Neuron (in vitro differentiated cells): ENCODE results near the gene ACYP2.
"Not testable (repeated sequence)": the region's sequence is repeated elsewhere in the genome, so short reads cannot be mapped to it uniquely, and the experiment has no call there.

Experiments
- H2AFZ ChIP-seq: one replicate; pipeline ENCODE4 v1.6.1; 2013; ENCODE audit warnings: low read depth, mild to moderate bottlenecking, inconsistent platforms, low read length, moderate library complexity
- H3K27me3 ChIP-seq: one replicate; pipeline ENCODE4 v1.6.1; 2013; ENCODE audit warnings: low read length; ENCODE audit not compliant: insufficient read depth
- H3K36me3 ChIP-seq: one replicate; pipeline ENCODE4 v1.6.1; 2013; ENCODE audit warnings: low read length; ENCODE audit not compliant: insufficient read depth
- H3K4me1 ChIP-seq: one replicate; pipeline ENCODE4 v1.6.1; 2013; ENCODE audit warnings: low read length; ENCODE audit not compliant: insufficient read depth
- H3K4me3 ChIP-seq: 2 replicates; pipeline ENCODE4 v1.5.1; 2013; ENCODE audit warnings: mild to moderate bottlenecking, low read length, moderate library complexity
- H3K9me3 ChIP-seq: one replicate; pipeline ENCODE4 v1.6.1; 2013; ENCODE audit warnings: low read length

ACYP2 gene

DNA sequence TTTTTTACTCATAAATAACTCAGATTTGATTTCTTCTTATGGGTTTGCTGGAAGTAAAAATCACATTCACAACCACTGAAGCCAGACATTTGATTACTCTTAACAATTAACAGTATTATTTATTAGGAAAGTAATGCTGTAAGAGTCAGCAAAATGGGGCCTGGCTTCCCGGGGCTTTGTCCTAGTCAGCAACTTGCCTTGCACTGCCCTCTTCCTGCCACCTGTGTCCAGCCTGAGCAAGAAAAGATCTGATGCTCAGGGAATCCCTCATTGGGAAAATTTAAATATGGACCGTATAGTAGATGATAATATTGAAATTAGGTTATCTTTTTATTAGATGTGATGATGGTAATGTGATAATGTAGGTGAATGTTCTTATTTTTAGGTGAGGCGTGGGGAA is 30.8 kb upstream of the ACYP2 start:
- Histone ChIP-seq H3K4me1 (peaks cover 5% of the 10 kb centered on the region), H3K36me3 (no peaks in the 10 kb centered on the region), H2AFZ (no peak overlapping the region), H3K4me3 (no peak overlapping the region), H3K9me3 (no peaks in the 10 kb centered on the region), H3K27me3 (no peaks in the 10 kb centered on the region)

DNA sequence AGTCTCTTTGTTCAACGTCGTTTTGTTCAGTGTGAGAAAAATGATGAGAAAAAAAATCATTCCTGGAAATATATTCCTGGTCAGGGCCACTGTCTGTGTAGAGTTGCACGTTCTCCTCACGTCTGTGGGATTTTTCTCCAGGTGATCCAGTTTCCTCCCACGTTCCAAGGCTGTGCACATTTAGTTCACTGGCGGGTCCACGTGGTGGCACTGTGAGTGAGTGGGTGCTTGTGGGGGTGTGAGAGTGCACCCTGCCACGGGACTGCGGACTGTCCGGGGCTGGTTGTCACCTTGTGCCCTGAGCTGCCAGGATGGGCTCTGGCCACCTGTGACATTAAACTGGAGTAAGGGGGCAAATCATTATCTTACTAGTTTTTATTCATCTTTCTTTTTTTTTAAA is 30.3 kb upstream of the ACYP2 start:
- Histone ChIP-seq H3K27me3 (no peaks in the 10 kb centered on the region), H3K9me3 (no peaks in the 10 kb centered on the region), H3K4me1 (peaks cover 5% of the 10 kb centered on the region)

DNA sequence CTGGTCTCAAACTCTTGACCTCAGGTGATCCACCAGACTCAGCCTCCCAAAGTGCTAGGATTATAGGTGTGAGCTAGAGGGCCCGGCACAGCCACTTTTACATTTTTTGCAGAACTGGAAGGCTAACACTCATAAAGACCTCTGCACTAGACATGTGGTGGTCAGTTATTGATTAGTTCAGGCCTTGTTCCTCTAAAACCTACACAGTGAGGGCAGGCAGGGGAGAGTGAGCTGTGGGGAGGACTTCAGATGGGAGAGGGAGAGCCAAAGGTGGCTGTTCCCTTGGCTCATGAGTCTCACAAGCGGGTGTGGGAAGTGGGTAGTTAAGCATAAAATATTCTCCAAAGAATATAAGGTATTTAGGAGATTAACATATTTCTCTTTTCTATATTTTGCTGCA is 29.3 kb upstream of the ACYP2 start:
- no peak overlapping the region for H3K4me3 ChIP-seq
- H2AFZ ChIP-seq: no peak overlapping the region
- H3K27me3 ChIP-seq: no peaks in the 10 kb centered on the region
- peaks cover 5% of the 10 kb centered on the region for H3K4me1 ChIP-seq
- no peaks in the 10 kb centered on the region for H3K9me3 ChIP-seq
- H3K36me3 ChIP-seq: no peaks in the 10 kb centered on the region

More for the DNA sequence above, 30.3 kb upstream of the ACYP2 start:
- Histone ChIP-seq H3K4me3 (no peak overlapping the region), H2AFZ (no peak overlapping the region), H3K36me3 (no peaks in the 10 kb centered on the region)

DNA sequence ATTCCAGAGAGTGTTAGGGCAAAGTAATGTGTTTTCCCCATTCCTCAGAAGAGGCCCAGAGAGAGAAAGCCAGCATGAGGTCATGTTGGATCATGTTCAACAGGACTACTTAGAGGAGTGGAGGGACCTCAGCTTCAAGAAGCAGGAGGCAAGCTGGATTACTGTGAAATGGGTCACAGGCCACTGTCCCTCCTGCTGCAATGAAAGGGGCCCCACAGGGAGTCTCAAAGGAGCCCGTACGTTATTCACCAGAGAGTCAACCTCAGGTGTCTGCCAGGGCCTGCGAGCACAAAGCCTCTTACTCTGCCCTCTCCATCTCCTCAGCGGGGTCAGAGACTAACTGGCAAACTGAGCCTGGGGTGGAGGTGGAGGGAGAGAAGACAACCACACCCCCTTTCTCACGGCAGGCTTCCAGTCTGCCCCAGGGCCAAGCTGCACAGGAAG is 27.2 kb upstream of the ACYP2 start:
- Histone ChIP-seq H3K27me3 (no peaks in the 10 kb centered on the region), H2AFZ (no peak overlapping the region), H3K4me1 (peaks cover 4% of the 10 kb centered on the region), H3K36me3 (no peaks in the 10 kb centered on the region), H3K4me3 (no peak overlapping the region), H3K9me3 (no peaks in the 10 kb centered on the region)

DNA sequence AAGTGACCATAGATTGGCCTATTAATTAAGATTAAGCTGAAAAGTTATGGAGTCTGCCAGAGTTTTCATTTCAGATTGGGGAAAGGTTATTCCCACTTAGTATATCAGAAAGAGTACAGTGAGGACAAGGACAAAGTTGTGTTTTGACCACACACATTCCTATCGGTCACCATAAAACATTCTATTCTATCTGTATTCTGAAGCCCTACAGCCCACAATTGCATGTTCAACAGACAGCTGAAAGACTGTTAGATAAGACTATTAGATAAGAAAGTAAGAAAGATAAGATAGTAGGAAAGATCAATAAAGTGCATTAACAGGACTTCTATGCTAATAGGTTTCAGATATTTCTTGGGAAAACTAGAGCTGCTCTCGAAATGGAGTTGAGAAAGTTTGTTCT is 26.7 kb upstream of the ACYP2 start:
- H3K4me3 ChIP-seq: no peak overlapping the region
- no peak overlapping the region for H2AFZ ChIP-seq
- H3K4me1 ChIP-seq: no peaks in the 10 kb centered on the region
- H3K36me3 ChIP-seq: no peaks in the 10 kb centered on the region
- no peaks in the 10 kb centered on the region for H3K9me3 ChIP-seq
- H3K27me3 ChIP-seq: no peaks in the 10 kb centered on the region

DNA sequence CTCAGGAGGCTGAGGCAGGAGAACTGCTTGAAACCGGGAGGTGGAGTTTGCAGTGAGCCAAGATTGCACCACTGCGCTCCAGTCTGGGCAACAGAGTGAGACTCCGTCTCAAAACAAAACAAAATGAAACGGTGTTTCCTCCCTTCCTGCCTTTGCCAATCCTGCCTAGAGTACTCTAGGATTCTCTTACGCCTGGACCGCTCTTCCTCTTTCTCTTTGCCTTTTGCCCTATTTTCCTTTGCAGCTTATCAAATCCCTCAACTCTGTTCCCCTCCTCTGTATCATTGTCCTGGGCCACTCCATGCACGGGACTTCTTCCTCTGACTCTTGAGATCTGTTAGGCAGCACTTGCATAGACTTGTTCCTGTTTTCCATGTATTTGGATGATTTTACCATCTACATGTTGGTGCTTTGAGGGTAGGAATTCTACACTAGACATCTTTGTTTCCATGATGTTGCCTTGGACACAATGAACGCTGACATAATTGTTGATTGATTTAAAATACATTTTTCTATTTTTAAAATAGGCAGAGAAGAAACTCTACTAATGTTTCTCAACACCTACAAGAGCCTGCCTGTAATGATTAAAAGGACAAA is 24.8 kb upstream of the ACYP2 start:
- H3K27me3 ChIP-seq: no peaks in the 10 kb centered on the region
- no peak overlapping the region for H2AFZ ChIP-seq
- H3K4me1 ChIP-seq: no peaks in the 10 kb centered on the region
- no peak overlapping the region for H3K4me3 ChIP-seq
- H3K9me3 ChIP-seq: no peaks in the 10 kb centered on the region
- no peaks in the 10 kb centered on the region for H3K36me3 ChIP-seq

DNA sequence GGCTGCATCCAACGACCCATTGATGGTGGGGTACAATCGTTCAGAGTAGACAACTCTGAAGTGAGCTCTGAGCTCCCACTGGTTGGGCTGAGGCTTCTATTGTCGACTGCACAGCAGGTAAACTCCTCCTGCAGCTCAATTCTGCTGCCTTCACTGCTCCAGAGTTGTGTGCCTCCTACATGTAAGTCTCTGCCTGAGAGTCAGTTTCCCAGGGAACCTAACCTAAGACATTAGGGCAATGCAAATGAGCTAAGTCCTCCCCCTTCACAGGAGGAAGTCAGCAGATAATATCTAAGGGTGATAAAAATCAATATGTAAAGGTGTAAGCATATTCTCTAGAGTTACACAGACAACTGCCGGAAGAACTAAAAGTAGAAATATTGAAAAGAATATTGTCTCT is 22.5 kb upstream of the ACYP2 start:
- Histone ChIP-seq H3K4me1 (no peaks in the 10 kb centered on the region), H3K4me3 (no peak overlapping the region), H3K9me3 (no peaks in the 10 kb centered on the region), H3K36me3 (no peaks in the 10 kb centered on the region), H2AFZ (no peak overlapping the region), H3K27me3 (no peaks in the 10 kb centered on the region)

DNA sequence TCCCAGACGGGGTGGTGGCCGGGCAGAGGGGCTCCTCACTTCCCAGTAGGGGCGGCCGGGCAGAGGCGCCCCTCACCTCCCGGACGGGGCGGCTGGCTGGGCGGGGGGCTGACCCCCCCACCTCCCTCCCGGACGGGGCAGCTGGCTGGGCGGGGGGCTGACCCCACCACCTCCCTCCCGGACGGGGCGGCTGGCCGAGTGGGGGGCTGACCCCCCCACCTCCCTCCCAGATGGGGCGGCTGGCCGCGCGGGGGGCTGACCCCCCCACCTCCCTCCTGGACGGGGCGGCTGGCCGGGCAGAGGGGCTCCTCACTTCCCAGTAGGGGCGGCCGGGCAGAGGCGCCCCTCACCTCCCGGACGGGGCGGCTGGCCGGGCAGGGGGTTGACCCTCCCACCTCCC is 20.0 kb upstream of the ACYP2 start:
- H3K9me3 ChIP-seq, H3K36me3 ChIP-seq, H3K4me1 ChIP-seq, H3K4me3 ChIP-seq, H2AFZ ChIP-seq, H3K27me3 ChIP-seq: not testable (repeated sequence)

DNA sequence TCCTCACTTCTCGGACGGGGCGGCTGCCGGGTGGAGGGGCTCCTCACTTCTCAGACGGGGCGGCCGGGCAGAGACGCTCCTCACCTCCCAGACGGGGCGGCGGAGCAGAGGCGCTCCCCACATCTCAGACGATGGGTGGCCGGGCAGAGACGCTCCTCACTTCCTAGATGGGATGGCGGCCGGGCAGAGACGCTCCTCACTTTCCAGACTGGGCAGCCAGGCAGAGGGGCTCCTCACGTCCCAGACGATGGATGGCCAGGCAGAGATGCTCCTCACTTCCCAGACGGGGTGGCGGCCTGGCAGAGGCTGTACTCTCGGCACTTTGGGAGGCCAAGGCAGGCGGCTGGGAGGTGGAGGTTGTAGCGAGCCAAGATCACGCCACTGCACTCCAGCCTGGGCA is 19.3 kb upstream of the ACYP2 start:
- H2AFZ ChIP-seq, H3K27me3 ChIP-seq, H3K9me3 ChIP-seq, H3K4me1 ChIP-seq, H3K36me3 ChIP-seq, H3K4me3 ChIP-seq: not testable (repeated sequence)

DNA sequence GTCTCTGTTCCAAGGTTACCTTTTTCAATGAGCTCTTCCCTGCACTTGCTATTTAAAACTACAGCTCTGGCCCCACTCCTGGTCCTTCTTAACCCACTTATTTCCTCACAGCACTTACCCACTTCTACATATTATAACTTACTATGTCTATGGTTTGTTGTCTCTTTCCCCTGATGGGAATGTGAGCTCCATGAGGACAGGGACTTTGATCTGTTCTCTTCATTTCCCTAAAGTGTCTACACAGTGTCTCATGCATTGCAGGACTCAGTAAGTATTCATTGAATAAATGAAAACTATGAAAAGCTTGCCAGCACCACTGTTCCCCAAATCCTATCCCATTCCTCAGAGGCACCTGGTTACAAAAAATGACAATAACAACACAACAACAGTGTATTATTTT is 18.3 kb upstream of the ACYP2 start:
- Histone ChIP-seq H3K4me3 (no peak overlapping the region), H2AFZ (no peak overlapping the region), H3K9me3 (no peaks in the 10 kb centered on the region), H3K27me3 (no peaks in the 10 kb centered on the region), H3K36me3 (no peaks in the 10 kb centered on the region), H3K4me1 (no peaks in the 10 kb centered on the region)

DNA sequence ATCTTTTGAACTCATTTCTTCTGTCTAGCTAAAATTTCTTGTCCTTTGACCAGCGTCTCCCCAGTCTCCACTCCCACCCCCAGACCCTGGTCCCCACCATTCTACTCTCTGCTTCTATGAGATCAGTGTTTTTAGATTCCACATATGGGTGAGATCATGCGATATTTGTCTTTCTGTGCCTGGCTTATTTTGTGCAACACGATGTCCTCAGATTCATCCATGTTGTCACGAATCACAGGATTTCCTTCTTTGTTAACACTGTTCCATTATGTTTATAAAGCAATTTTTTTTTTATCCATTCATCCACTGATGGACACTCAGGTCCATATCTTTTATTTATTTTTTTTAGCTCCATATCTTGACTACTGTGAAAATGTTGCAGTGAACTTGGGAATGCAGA is 16.0 kb upstream of the ACYP2 start:
- Histone ChIP-seq H2AFZ (no peak overlapping the region), H3K27me3 (no peaks in the 10 kb centered on the region), H3K9me3 (no peaks in the 10 kb centered on the region), H3K4me3 (no peak overlapping the region), H3K4me1 (peaks cover 3% of the 10 kb centered on the region), H3K36me3 (no peaks in the 10 kb centered on the region)

DNA sequence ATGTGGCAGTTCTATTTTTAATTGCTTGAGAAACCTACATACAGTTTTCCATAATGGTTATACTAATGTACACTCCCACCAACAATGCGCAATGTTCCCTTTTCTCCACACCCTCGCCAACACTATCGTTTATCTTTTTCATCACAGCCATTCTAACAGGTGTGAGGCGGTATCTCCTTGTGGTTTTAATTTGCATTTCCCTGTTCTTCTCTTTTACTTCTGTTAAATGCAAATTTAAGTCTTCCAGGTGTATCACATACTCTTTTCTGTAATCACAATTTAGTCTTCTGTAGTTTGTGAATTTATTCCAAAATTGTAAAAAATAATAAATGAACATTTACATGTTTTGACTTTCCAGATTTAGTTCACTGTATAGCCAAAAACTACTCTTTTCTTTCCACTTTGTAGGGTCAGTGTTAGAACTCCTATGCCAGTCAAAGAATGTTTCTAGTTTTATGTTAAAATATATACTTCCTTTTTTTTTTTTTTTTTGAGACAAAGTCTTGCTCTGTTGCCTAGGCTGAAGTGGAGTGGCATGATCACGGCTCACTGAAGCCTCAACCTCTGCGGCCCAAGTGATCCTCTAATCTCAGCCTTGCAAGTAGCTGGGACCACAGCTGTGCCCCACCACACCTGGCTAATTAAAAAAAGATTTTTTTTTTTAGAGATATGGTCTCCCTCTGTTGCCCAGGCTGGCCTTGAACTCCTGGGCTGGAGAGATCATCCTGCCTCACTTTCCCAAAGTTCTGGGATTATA is 15.4 kb upstream of the ACYP2 start:
- no peaks in the 10 kb centered on the region for H3K9me3 ChIP-seq
- H3K27me3 ChIP-seq: no peaks in the 10 kb centered on the region

DNA sequence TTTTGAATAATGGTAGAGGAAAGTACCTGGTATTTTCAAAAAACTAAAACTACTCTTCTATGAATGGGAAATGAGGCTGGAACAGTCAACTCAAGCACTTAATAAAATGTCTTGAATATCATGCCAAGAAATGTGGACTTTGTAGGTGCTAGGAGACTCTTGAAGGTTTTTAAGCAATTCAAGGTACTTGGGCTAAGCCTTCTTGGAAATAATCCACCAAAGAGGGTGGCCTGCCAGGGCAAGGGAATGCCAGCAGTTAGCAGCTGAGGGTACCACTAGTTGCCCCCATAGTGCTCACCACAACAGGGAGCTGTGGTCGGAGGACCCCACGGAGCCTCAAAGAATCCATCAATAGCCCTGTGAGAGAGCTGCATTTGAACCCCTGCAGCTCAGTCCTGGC is 14.6 kb upstream of the ACYP2 start:
- Histone ChIP-seq H3K36me3 (no peaks in the 10 kb centered on the region), H3K27me3 (no peaks in the 10 kb centered on the region), H2AFZ (no peak overlapping the region), H3K9me3 (no peaks in the 10 kb centered on the region), H3K4me3 (no peak overlapping the region), H3K4me1 (peaks cover 3% of the 10 kb centered on the region)

More for the DNA sequence above, 15.4 kb upstream of the ACYP2 start:
- H3K36me3 ChIP-seq: no peaks in the 10 kb centered on the region
- no peak overlapping the region for H2AFZ ChIP-seq
- no peak overlapping the region for H3K4me3 ChIP-seq
- H3K4me1 ChIP-seq: peaks cover 3% of the 10 kb centered on the region
